AG09309 (cell line): ENCODE data around the gene CDKN1C.

Experiments used
- DNase-seq: peaks from one replicate; pipeline ENCODE4 v3.0.0-alpha.2; 2010; ENCODE audit warnings: low read depth
- H3K4me3 ChIP-seq: 2 replicates; pipeline ENCODE4 v1.5.1; 2011; ENCODE audit warnings: mild to moderate bottlenecking, low read depth, low read length, moderate library complexity; ENCODE audit not compliant: control insufficient read depth
- CTCF ChIP-seq: IDR thresholded peaks from 2 replicates; pipeline ENCODE4 v1.5.1; 2011; ENCODE audit warnings: mild to moderate bottlenecking, low read depth, low read length, inconsistent platforms; ENCODE audit not compliant: insufficient read depth, control insufficient read depth; ENCODE audit errors: missing control alignments

Gene CDKN1C

GRCh38 chr11:2869561-2870427, 15.8 kb downstream of the CDKN1C start:
- no peak for TF ChIP-seq CTCF
- no peak overlapping the region for H3K4me3 ChIP-seq
- DNase-seq, result no peak

- no peak for TF ChIP-seq CTCF
- H3K4me3 ChIP-seq, result no peak overlapping the region
- no peak for DNase-seq
Observed at GRCh38 chr11:2869134-2869526, 16.4 kb downstream of the CDKN1C start.

GRCh38 chr11:2868506-2869133, 17.0 kb downstream of the CDKN1C start:
- DNase-seq, result no peak
- no peak overlapping the region for H3K4me3 ChIP-seq
- no peak for TF ChIP-seq CTCF

- no peak for DNase-seq
- no peak overlapping the region for H3K4me3 ChIP-seq
- TF ChIP-seq CTCF, result no peak
Observed at GRCh38 chr11:2867722-2868505, 17.7 kb downstream of the CDKN1C start.

- DNase-seq, result no peak
- no peak for TF ChIP-seq CTCF
- H3K4me3 ChIP-seq, result no peak overlapping the region
Observed at GRCh38 chr11:2867142-2867541, 18.4 kb downstream of the CDKN1C start.

- no peak overlapping the region for H3K4me3 ChIP-seq
- no peak for TF ChIP-seq CTCF
- DNase-seq, result no peak
Observed at GRCh38 chr11:2865922-2866577, 19.5 kb downstream of the CDKN1C start.
